SHP77 treated with DMSO at 0.1 percent for 48 hours (cell line): ENCODE data around the gene SLC34A3.

Experiments
- DNase-seq: peaks from one replicate; lab custom pipeline; 2025; lab: John Stamatoyannopoulos, UW

SLC34A3 gene

GRCh38 chr9:137275588-137276472, 45.1 kb downstream of the SLC34A3 start:
- DNase-seq = no peak

- DNase-seq = no peak
Measured at GRCh38 chr9:137276473-137277328, 46.0 kb downstream of the SLC34A3 start.

- DNase-seq = no peak
Measured at GRCh38 chr9:137277329-137278041, 46.8 kb downstream of the SLC34A3 start, which contains the start of gene TOR4A. TOR4A (plus strand) TSS chr9:137277726; CDS start chr9:137278690, 964 bp downstream.

- DNase-seq = no peak
Measured at GRCh38 chr9:137278061-137278701, 47.5 kb downstream of the SLC34A3 start.

GRCh38 chr9:137278721-137279711, 48.3 kb downstream of the SLC34A3 start:
- DNase-seq = no peak

- DNase-seq = no peak
Measured at GRCh38 chr9:137279741-137280473, 49.2 kb downstream of the SLC34A3 start.

GRCh38 chr9:137280474-137281344, 50.0 kb downstream of the SLC34A3 start:
- DNase-seq = no peak

GRCh38 chr9:137281345-137282116, 50.8 kb downstream of the SLC34A3 start:
- no peak for DNase-seq
